Measurements from ENCODE around the gene EPHB1. TPM values are rescaled to one million over a fixed set of nuclear protein-coding genes. Genes with fewer than 3 reads are reported as not detected.

EPHB1 gene
- polyA plus RNA-seq, 3 donors: 0.06 to 0.55 TPM; not detected in 1

GRCh38 chr3:135217730-135218129 is 422.7 kb downstream of the EPHB1 start:
- WGBS (ENCODE audit: insufficient coverage): 92% methylated on average over 3 of the region's 3 CpGs

GRCh38 chr3:135218304-135218703 is 423.2 kb downstream of the EPHB1 start:
- intact Hi-C loops (cut with micrococcal nuclease): no loop called here
- no peak for TF ChIP-seq CTCF (IDR thresholded peaks at IDR 0.05)
- Histone ChIP-seq H3K4me2 (replicated peaks; ENCODE audit: extremely low read depth, low read length, poor library complexity, severe bottlenecking) (no peak overlapping the region), H3K36me3 (replicated peaks in 1 of 2; ENCODE audit: control insufficient read depth in 1 of 2, insufficient read depth in 2 of 2, low read length in 2 of 2) (no peaks in the 10 kb centered on the region), H3K9ac (ENCODE audit: insufficient read depth, low read length, poor library complexity, severe bottlenecking) (no peak overlapping the region), H3K9me3 (replicated peaks in 1 of 2; ENCODE audit: control insufficient read depth in 1 of 2, insufficient read depth in 1 of 2, low read length in 2 of 2) (peaks cover 0 to 3% of the 10 kb centered on the region in 2 donors), H4K20me1 (ENCODE audit: insufficient read depth, low read length) (no peaks in the 10 kb centered on the region), H2AFZ (ENCODE audit: insufficient read depth, low read depth, low read length, poor library complexity, severe bottlenecking) (no peak overlapping the region), H3K4me3 (replicated peaks in 1 of 3; ENCODE audit: low read depth in 2 of 3, low read length in 3 of 3) (no peak overlapping the region), H3K4me1 (ENCODE audit: control insufficient read depth in 1 of 2, insufficient read depth in 2 of 2, low read length in 2 of 2) (no peaks in the 10 kb centered on the region), H3K79me2 (ENCODE audit: insufficient read depth, low read length) (no peaks in the 10 kb centered on the region), H3K27ac (ENCODE audit: low read depth in 1 of 2, low read length in 2 of 2) (no peak overlapping the region), H3K27me3 (ENCODE audit: control insufficient read depth in 2 of 2, insufficient read depth in 2 of 2, low read length in 2 of 2) (no peaks in the 10 kb centered on the region)
- DNase-seq: no peak
- no peaks in the 10 kb centered on the region for H3K36me3 Mint-ChIP-seq
- H3K9me3 Mint-ChIP-seq: peaks cover 0 to 9% (median 2%) of the 10 kb centered on the region in 7 donors
- H3K4me3 Mint-ChIP-seq: no peak overlapping the region
- peaks cover 6% of the 10 kb centered on the region for H3K4me1 Mint-ChIP-seq
- H3K27me3 Mint-ChIP-seq (ENCODE audit: low read depth in 3 of 3): peaks cover 0 to 3% (median 2%) of the 10 kb centered on the region in 3 donors
- H3K27ac Mint-ChIP-seq: no peak overlapping the region

More at GRCh38 chr3:135217730-135218129, 422.7 kb downstream of the EPHB1 start:
- no peak overlapping the region for H3K27ac ChIP-seq (ENCODE audit: low read depth in 1 of 2, low read length in 2 of 2)
- intact Hi-C loops (cut with micrococcal nuclease): no loop called here
- Mint-ChIP-seq H3K9me3 (peaks cover 0 to 9% (median 2%) of the 10 kb centered on the region in 7 donors), H3K4me3 (no peak overlapping the region), H3K27ac (no peak overlapping the region), H3K36me3 (no peaks in the 10 kb centered on the region), H3K4me1 (peaks cover 6% of the 10 kb centered on the region), H3K27me3 (ENCODE audit: low read depth in 3 of 3) (peaks cover 0 to 3% (median 2%) of the 10 kb centered on the region in 3 donors)
- no peak overlapping the region for H3K4me2 ChIP-seq (replicated peaks; ENCODE audit: extremely low read depth, low read length, poor library complexity, severe bottlenecking)
- H3K79me2 ChIP-seq (ENCODE audit: insufficient read depth, low read length): no peaks in the 10 kb centered on the region
- H3K36me3 ChIP-seq (replicated peaks in 1 of 2; ENCODE audit: control insufficient read depth in 1 of 2, insufficient read depth in 2 of 2, low read length in 2 of 2): no peaks in the 10 kb centered on the region
- DNase-seq: no peak
- H3K4me1 ChIP-seq (ENCODE audit: control insufficient read depth in 1 of 2, insufficient read depth in 2 of 2, low read length in 2 of 2): no peaks in the 10 kb centered on the region
- TF ChIP-seq CTCF (IDR thresholded peaks at IDR 0.05): no peak
- no peak overlapping the region for H3K4me3 ChIP-seq (replicated peaks in 1 of 3; ENCODE audit: low read depth in 2 of 3, low read length in 3 of 3)
- no peaks in the 10 kb centered on the region for H4K20me1 ChIP-seq (ENCODE audit: insufficient read depth, low read length)
- H3K9me3 ChIP-seq (replicated peaks in 1 of 2; ENCODE audit: control insufficient read depth in 1 of 2, insufficient read depth in 1 of 2, low read length in 2 of 2): peaks cover 0 to 3% of the 10 kb centered on the region in 2 donors
- no peak overlapping the region for H3K9ac ChIP-seq (ENCODE audit: insufficient read depth, low read length, poor library complexity, severe bottlenecking)
- H2AFZ ChIP-seq (ENCODE audit: insufficient read depth, low read depth, low read length, poor library complexity, severe bottlenecking): no peak overlapping the region
- H3K27me3 ChIP-seq (ENCODE audit: control insufficient read depth in 2 of 2, insufficient read depth in 2 of 2, low read length in 2 of 2): no peaks in the 10 kb centered on the region
